Nephron progenitor cell (in vitro differentiated cells): ENCODE data around the gene RMRP.

Experiments
- DNase-seq: peaks from one replicate; pipeline ENCODE4 v3.0.0; 2021
- H3K27ac Mint-ChIP-seq: 2 replicates; pipeline ENCODE4 v1.8.0; 2021; ENCODE audit warnings: mild to moderate bottlenecking, moderate library complexity, mixed read lengths
- H3K27me3 Mint-ChIP-seq: 2 replicates; pipeline ENCODE4 v1.8.0; 2021; ENCODE audit warnings: mild to moderate bottlenecking, low read depth, mixed read lengths; ENCODE audit not compliant: poor library complexity
- H3K36me3 Mint-ChIP-seq: 2 replicates; pipeline ENCODE4 v1.8.0; 2021; ENCODE audit warnings: low read depth, mixed read lengths
- H3K4me1 Mint-ChIP-seq: 2 replicates; pipeline ENCODE4 v1.8.0; 2021; ENCODE audit warnings: mixed read lengths
- H3K4me3 Mint-ChIP-seq: 2 replicates; pipeline ENCODE4 v1.8.0; 2021; ENCODE audit warnings: mild to moderate bottlenecking, moderate library complexity, mixed read lengths
- H3K9me3 Mint-ChIP-seq: 2 replicates; pipeline ENCODE4 v1.8.0; 2021; ENCODE audit warnings: mild to moderate bottlenecking, moderate library complexity, mixed read lengths
- CTCF ChIP-seq: fragments of 200-600 bp; sonication (generic); IDR thresholded peaks from 2 replicates; pipeline ENCODE4 v1.5.0; 2021; ENCODE audit warnings: antibody characterized with exemption

The RMRP gene

DNA sequence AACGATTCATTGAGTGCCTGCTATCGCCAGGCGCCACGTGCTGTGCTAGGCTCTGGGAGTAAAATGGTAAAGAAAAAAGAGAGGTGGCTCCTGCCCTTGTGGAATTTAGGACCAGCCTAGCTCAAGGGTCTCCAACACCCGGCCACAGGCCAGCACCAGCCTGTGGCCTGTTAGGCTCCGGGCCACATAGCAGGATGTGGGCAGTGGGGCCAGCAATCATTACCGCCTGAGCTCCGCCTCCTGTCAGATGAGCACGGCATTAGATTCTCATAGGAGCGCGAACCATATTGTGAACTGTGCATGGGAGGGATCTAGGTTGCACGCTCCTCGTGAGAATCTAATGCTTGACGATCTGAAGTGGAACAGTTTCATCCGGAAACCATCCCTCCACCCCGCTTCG lies 1.5 kb downstream of the RMRP start:
- Mint-ChIP-seq H3K27me3 (peaks cover 20% of the 10 kb centered on the region), H3K27ac (no peak overlapping the region), H3K4me1 (peaks cover 40% of the 10 kb centered on the region), H3K9me3 (peaks cover 4% of the 10 kb centered on the region), H3K36me3 (peaks cover 16% of the 10 kb centered on the region), H3K4me3 (peak overlapping the region; percentile 84)
- no peak for DNase-seq
- no peak for TF ChIP-seq CTCF

- Mint-ChIP-seq H3K9me3 (peaks cover 4% of the 10 kb centered on the region), H3K4me3 (no peak overlapping the region), H3K27me3 (peaks cover 20% of the 10 kb centered on the region), H3K4me1 (peaks cover 26% of the 10 kb centered on the region), H3K36me3 (no peaks in the 10 kb centered on the region), H3K27ac (no peak overlapping the region)
- TF ChIP-seq CTCF: no peak
- no peak for DNase-seq
Measured at GRCh38 chr9:35653611-35654010, 4.2 kb downstream of the RMRP start.

DNA sequence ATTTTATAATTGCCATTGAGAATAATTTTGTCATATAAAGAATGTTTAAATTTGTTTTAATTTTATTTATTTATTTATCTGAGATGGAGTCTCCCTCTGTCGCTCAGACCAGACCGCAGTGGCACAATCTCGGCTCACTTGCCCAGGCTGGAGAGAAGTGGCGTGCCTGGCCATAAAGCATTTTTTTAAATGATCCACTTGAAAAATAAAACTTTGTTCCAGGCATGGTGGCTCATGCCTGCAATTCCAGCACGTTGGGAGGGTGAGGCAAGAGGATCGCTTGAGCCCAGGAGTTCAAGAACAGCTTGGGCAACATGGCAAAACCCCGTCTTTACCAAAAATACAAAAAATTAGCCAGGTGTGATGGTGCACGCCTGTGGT lies 5.0 kb downstream of the RMRP start:
- Mint-ChIP-seq H3K4me3 (no peak overlapping the region), H3K27ac (no peak overlapping the region), H3K4me1 (peaks cover 34% of the 10 kb centered on the region), H3K9me3 (peaks cover 2% of the 10 kb centered on the region), H3K36me3 (no peaks in the 10 kb centered on the region), H3K27me3 (peaks cover 16% of the 10 kb centered on the region)
- DNase-seq: no peak
- no peak for TF ChIP-seq CTCF

GRCh38 chr9:35651956-35652828 lies 5.6 kb downstream of the RMRP start:
- Mint-ChIP-seq H3K9me3 (no peaks in the 10 kb centered on the region), H3K4me1 (peaks cover 37% of the 10 kb centered on the region), H3K27me3 (peaks cover 12% of the 10 kb centered on the region), H3K27ac (no peak overlapping the region), H3K36me3 (no peaks in the 10 kb centered on the region), H3K4me3 (no peak overlapping the region)
- no peak for DNase-seq
- TF ChIP-seq CTCF: no peak

- DNase-seq: no peak
- H3K4me1 Mint-ChIP-seq: peaks cover 34% of the 10 kb centered on the region
- H3K9me3 Mint-ChIP-seq: no peaks in the 10 kb centered on the region
- TF ChIP-seq CTCF: no peak
- peaks cover 9% of the 10 kb centered on the region for H3K27me3 Mint-ChIP-seq
- H3K4me3 Mint-ChIP-seq: no peak within 1 kb of the TSS
- no peaks in the 10 kb centered on the region for H3K36me3 Mint-ChIP-seq
- no peak within 1 kb of the TSS for H3K27ac Mint-ChIP-seq
Measured at GRCh38 chr9:35650341-35651158, 7.3 kb downstream of the RMRP start, which contains the start of gene SIT1. Gene SIT1 (minus strand): TSS chr9:35650931. CDS start chr9:35650853, 78 bp downstream.
